Esophagus squamous epithelium (tissue), 4 donors: ENCODE data around the gene STARD13.

Source experiments
- POLR2A ChIP-seq, 4 donors: fragments of 450-650 bp; IDR thresholded peaks; one replicate each; pipeline ENCODE4 v1.6.1; 2017; ENCODE audit warnings: antibody characterized with exemption in 4 of 4, mild to moderate bottlenecking in 4 of 4, moderate library complexity in 3 of 4
- TF ChIP-seq, protein P1 (sequence below), 6 experiments: fragments of 450-650 bp in 4 of 6; fragments of 200-600 bp in 2 of 6; sonication (generic) in 2 of 6; IDR thresholded peaks; one replicate each; pipeline ENCODE4 v1.5.1; 2016 to 2019; ENCODE audit warnings: antibody characterized with exemption in 6 of 6, mild to moderate bottlenecking in 4 of 6, moderate library complexity in 4 of 6

DNA sequence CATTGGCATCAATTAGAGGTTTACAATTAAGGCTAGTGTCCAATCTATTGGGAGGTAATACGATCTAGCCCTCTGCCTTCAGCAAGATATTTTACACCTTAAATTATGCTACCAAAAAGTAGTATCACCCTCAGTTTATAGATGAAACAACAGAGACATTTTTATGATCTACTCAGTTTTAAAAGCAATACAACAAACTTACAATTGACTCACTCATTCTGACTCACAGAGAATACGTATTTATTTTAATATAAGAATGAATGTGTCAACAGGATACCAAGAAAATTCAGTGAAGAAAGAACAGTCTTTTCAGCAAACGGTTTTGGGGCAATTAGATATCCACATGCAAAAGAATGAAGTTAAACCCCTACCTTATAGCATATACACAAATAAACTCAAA is 32.5 kb upstream of the STARD13 start:
- TF ChIP-seq, protein P1, sequence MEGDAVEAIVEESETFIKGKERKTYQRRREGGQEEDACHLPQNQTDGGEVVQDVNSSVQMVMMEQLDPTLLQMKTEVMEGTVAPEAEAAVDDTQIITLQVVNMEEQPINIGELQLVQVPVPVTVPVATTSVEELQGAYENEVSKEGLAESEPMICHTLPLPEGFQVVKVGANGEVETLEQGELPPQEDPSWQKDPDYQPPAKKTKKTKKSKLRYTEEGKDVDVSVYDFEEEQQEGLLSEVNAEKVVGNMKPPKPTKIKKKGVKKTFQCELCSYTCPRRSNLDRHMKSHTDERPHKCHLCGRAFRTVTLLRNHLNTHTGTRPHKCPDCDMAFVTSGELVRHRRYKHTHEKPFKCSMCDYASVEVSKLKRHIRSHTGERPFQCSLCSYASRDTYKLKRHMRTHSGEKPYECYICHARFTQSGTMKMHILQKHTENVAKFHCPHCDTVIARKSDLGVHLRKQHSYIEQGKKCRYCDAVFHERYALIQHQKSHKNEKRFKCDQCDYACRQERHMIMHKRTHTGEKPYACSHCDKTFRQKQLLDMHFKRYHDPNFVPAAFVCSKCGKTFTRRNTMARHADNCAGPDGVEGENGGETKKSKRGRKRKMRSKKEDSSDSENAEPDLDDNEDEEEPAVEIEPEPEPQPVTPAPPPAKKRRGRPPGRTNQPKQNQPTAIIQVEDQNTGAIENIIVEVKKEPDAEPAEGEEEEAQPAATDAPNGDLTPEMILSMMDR (IDR thresholded peaks at IDR 0.05) = no peak
- no peak for TF ChIP-seq POLR2A (IDR thresholded peaks at IDR 0.05)
